Measurements from ENCODE around the gene GNAT1.

Gene GNAT1

DNA sequence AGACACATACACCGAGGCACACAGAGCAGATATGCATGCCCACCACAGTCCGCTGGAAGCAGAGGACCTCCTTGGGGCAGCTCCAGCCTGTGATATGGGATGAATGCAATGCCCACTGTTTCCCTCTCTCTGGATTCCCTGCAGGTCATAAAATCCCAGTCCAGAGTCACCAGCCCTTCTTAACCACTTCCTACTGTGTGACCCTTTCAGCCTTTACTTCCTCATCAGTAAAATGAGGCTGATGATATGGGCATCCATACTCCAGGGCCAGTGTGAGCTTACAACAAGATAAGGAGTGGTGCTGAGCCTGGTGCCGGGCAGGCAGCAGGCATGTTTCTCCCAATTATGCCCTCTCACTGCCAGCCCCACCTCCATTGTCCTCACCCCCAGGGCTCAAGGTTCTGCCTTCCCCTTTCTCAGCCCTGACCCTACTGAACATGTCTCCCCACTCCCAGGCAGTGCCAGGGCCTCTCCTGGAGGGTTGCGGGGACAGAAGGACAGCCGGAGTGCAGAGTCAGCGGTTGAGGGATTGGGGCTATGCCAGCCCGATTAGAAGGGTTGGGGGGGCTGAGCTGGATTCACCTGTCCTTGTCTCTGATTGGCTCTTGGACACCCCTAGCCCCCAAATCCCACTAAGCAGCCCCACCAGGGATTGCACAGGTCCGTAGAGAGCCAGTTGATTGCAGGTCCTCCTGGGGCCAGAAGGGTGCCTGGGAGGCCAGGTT, at the start of gene GNAT1:
Gene GNAT1 (plus strand): TSS at position 675 of the 725 bp plus-strand sequence. CDS start 116 bp downstream, outside the sequence.
- no peak for DNase-seq

DNA sequence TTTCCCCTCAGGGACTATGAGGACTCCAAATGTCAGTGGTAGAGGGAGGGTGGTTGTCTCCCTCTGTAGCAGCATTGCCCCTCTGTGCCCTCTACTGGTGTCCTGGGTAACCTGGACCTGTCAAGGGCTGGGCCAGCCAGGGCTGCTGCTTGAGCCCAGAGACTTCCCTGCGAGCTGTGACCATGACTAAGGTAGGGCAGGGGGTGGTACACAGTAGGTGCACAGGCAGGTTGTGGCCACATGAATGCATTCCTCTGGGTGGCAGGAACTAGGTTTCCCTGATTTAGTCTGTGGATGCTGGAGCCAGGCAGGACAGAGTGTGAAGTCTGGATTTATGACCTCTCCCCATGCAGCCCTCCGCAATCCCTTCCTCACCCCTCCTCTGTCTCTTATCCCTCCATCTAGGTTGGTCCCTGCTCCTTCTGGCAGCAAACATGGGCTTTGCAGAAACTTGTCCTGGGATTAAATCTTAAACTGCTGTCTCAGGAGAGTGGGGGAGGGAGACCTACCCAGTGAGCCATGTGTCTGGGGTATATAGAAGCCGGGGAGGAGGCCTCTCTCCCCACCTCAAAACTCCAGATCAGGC, 45.0 kb upstream of the GNAT1 start:
- no peak for DNase-seq

DNA sequence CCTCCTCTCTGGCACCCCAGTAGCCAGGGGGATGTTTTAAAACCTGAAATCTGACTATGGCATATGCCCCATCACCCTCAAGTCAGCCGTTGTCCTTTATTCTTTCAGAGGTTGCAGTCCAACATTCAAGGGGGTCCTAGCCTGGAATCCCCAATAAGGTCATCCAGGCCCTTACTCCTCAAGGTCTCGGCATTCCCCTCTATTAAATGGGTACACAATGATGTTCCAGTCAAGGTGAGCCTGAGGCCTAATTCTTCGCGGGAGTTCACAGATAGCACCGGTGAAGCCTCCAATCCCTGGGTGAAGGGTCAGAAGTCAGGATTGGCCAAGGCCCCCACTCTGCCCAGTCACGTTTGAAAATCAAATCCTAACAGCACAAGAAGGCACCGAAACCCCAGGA, 44.4 kb upstream of the GNAT1 start:
- DNase-seq, result no peak

DNA sequence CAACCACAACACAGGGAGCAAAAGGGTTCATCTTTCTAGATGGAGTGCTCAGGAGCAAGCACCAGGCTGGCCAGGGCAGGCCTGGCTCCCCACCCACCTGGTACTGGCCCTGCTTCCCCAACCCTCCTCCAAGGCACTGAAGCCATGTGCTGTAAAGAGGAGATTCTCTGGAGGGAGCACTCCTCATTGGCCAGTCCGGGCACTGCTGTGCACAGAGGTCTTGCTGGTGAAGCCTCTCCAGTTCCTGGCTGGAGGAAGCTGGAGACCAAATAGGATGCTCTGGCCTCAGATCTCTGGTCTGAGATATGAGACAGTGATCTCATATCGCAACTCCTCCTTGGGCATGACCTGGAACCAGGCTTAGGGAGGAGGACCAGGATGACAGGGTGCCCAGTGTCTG, 44.0 kb upstream of the GNAT1 start:
- no peak for DNase-seq

DNA sequence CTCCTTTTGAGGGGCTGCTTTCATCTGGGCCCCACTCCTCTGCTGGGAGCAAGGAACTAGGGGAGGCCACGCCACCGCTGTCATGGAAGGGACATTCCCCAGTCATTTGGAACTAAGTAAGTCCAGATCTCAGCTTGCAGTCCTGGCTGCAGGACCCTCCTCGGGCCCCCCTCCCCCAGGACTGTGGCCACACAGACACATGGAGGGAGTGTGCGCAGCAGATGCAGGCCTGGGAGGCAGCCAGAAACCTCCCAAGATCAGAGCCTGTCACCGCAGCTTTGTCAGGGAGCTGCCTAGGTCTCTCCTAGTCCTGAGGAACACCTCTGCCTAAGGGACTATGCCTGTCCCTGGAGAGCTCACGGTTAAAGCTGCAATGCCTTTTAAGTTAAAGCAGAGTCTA, 43.5 kb upstream of the GNAT1 start:
- DNase-seq, result no peak

DNA sequence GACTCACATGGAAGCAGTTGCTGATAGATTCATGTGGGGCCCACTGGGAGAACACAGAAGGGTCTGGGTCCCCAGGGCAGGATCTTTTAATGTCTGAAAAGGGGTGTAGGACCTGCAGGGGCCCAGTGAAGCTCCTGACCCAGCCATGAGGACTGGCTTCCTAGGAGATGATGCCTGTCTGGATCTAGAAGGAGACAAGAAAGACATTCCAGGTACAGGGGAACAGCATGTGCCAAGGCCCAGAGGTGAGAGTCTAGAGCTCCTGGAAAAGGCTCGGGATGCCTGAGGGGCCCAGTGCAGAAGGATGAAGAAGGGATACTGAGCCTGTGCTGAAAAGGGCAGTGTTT, 41.0 kb upstream of the GNAT1 start:
- no peak for DNase-seq

DNA sequence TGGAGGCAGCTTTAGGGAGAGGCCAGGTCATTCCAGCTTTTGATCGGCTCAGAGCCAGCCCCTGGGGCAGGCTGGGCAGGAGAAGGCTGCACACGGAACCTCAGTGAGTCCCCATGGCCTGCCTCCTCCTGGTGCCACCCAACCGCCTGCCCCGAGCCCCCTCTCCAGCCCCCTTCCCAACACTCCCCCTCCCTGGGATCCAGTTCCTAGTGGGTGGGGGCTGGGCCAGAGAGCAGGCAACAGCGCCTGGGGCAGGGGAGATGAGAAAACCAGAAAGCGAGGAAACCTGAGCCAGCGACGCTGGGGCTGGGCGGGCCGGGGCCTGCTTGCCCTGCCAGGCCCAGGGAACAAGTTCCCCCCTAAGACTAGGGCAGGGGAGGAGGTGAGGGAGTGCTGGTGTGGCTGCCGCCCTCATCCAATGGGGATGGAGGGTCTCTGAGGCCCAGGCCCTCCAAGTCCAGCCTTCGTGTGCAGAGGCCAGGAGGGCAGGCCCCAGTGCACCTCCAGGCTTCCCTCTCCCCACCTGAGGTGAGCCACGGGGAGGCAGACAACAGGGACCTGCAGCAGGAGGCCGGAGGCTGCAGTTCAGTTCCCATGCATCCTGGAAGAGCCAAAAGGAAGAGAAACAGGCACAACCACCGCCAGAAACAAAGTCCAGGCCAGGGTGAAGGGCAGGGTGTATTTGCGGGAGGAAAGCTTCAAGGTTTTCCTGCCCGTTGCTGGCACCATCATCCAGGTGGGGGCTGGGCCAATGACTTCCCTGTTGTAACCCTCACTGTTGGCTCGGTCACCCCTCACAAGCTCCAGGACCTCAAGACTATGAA, 40.3 kb upstream of the GNAT1 start:
- no peak for DNase-seq

DNA sequence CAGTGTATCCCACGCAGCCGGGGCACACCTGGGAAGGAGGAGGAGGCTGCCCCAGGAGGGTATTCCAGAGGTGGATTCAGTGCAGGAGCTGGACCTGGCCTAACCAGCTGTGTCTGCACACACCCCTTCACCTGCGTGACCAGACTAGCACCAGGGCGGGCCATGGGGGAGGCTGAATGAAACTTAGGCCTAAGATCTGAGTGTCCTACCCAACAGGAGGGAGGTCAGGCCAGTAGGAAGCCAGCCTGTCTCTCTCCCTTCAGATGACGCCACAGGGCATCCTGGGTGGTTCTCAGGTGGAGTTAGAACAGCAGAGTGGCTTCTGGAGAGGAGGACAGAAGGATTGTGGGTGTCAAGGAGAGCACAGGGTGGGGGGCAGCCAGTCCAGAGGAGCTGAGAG, 39.7 kb upstream of the GNAT1 start:
- DNase-seq, result no peak

DNA sequence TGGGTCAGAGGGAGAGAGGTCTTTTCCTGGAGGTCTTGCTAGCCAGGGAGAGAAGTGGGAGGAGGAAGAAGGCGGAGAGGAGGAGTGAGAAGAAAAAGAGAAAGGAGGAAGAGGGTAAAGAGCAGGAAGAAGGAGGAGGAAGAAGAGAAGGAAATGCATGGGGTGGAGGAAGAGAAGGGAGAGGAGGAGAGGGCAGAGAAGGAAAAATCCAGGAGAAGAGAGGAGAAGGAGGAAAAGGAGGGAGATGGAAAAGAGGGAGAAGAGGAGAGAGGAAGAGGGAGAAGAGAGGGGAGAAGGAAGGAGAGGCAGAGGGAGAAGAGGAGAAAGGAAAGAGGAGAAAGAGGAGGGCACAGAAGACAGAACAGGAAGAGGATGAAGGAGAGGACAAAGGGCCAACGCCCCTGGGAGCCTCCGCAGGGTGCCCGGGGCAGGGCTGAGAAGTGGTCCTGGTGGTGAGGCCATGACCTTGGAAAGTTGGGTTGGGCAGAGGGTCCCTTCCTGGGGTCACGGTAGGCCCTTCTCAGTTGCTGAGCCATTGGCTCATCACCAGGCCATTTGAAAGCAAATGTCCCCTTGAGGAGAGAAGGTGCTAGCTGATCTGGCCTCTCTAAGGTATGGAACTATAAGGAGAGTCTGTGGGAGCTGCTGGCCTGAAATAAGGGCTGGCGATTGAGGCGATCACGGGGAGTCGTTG, 37.5 kb upstream of the GNAT1 start:
- no peak for DNase-seq

DNA sequence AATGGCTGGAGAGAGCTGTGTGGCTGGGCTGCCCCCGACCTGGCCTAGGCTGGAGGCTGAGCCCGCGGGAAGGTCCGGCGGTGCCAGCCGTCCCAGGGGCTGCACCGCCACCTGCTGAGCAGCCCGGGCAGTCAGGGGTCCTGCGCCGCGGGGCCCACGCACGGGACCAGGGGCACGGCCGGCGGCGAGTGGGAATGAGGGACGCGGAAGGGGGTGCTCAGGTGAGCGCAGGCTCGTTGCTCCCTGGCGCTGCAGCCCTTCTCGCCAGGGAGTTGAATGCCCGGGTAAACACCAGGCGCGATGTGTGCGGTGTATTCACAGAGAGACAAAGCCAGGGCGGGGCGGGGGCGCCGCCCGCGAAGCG, 37.0 kb upstream of the GNAT1 start:
- no peak for DNase-seq

DNA sequence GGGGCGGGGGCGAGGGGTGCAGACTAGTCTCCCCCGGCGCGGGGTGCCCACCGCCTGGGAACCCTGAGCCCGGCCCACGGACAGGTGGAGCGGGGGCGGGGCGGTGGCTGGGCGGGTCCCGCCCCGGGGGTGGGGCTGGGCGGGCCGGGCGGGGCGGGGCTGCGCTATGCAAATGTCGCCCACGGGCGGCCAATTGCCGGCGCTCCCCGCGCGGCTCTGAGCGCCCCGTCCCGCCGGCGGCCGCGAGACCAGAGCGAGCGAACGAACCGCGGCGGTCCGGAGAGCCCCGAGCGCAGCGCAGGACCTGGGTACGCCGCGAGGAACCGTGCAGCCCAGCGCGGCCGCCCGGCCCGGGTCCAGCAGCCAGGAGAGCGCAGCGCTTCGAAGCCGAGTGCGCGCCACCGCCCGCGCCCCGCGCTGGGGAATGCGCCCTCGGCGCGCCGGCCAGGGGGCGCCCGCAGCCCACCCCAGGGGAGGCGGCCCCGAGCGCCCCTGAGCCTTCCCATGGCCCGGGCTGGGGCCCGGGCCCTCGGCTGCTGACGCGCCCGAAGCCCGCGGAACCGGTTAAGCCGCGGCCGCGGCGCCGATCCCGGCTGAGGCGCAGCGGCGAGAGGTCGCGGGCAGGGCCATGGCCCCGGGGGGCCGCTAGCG, 36.4 kb upstream of the GNAT1 start, which contains the start of gene SEMA3F:
Gene SEMA3F (plus strand): TSS at position 485 of the 651 bp plus-strand sequence. CDS start 4,299 bp downstream, outside the sequence.
- DNase-seq, result no peak

DNA sequence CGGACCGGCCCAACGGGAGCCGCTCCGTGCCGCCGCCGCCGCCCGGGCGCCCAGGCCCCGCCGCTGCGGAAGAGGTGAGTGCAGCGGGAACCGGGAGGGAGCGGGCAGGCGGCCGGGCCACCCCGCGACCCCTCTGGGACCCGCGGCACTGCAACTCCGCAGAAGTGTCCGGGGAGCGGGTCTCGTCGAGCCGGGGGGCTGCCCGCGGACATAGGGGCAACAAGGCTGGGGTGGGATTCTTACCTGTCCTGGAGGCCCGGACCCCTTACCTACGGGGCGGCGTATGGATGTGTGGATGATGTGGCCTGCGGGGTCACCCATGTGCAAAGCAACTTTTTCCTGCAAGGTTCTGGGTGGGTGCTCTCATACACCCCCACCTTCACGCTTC, 35.9 kb upstream of the GNAT1 start:
- DNase-seq, result no peak

DNA sequence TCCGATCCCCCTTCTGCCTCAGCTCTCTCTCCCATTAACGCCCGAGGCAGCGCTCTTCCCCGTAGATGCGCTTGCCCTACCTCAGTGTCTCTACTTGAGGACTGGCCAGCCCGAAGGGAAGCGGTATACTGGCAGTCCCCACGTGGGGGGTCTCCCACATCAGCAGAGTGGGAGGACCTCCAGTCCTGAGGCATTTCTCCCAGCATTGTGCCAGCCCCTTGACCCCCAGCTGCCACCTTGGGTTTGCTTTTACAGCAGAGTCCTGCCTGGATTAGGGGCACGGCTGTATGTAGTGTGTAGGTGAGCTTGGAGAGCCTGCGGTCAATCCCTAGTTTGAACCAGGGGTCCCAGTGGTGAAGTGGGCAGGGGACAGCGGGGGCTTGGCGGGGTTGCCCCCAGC, 35.5 kb upstream of the GNAT1 start:
- DNase-seq, result no peak

DNA sequence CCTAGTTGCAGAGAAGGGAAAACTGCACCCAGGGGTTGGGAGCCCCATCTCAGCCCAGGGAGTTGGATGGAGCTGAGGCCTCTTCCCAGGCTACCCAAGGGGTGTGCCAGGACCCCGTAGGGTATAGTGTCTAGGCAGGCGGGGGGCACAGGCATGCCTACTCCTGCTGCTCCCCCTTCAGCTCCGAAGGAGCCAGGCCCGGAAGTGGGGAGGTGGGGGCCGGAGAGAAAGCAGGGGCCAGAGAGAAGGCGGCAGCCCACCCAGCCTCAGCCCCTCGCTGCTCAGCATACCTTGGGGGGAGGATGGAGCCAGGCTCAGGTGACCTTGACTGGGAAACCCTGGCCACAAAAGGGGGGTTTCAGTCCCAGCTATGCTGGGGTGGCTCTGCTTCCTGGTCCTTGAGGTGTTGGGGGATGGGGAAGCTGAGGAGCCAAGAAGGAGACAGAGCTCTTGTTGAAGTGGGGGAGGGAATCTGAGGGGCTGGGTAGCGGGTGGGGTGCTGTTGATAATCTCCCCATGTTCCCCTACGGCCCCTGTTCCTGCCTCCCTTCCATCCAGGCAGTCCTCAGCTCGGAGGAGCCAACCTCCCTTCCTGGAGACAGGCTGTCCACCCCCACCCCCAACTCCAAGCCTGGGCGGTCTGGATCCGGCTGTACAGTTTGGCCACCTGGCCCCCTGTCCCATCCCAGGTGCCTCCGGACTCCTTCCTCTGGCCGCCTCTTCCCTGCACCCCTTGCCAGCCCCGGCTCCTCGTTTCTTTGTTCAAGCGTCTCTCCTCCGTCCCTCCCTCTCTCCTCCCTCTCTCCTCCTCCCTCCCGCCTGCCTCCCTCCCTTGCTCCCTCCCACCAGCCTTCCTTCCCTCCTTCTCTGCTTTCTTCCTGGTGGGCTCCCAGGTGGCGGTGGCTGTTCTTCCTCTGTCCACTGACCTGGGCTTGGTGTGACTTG, 34.6 kb upstream of the GNAT1 start:
- DNase-seq, result no peak

DNA sequence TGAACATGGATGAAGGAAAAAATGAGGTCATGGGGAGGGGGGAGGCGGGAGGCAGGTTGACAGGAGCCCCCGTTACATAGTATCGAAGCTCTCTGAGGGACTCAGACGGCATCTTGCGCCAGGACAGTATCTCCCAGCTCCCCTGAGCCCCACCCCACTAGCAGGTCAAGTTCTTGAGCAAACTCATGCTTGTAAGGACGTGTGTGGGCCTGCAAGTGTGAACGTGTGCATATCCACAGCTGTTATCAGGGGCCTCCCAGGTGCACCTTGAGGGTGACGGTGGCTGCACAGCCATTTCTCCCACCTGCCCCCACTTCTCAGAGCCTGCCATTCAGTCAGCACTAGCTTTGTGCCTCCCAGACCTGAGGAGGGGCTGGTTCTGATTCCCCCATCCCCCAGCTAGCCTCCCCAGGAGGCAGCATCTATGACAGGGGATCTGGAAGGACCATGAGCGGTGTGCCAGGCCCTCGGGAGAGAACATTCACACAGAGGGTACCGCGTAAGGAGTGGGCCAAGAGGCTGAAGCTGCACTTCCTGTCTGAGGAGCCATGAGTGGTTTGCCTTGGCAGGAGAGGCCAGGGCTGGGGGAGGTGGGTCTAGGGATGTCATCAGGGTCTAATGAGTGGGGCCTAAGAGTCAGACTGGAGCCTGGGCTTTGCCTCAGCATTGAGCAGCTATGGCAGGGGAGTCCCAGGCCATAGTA, 33.4 kb upstream of the GNAT1 start:
- no peak for DNase-seq

DNA sequence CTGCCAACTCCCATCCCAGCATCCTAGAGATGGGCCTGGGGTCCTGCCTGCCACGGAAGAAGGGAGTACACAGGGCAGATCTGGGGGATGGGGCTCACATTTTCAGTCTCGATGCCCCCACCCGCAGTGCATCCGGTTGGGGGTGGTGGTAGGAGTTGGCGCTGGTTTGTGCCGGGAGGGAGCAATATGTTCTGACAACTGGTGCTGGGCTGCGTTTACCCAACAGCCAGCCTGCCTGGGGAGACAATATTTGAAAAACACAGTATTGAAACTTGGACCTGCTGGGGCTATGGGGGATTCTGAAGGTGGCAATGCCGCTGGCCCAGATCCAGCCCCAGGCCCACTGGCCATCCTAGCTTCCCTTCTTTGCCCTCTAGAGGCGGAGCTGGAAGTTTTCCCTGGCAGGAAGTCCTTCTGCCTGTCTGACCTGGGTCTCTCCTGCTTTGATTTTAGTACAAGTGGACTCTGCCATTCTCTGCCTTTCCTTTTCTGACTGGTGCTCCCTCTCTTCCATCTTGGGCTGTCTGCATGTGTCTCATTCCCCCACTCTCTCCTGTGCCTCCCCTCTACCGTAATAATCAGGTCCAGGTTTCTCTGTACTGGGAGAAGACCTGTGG, 32.8 kb upstream of the GNAT1 start:
- DNase-seq, result no peak

DNA sequence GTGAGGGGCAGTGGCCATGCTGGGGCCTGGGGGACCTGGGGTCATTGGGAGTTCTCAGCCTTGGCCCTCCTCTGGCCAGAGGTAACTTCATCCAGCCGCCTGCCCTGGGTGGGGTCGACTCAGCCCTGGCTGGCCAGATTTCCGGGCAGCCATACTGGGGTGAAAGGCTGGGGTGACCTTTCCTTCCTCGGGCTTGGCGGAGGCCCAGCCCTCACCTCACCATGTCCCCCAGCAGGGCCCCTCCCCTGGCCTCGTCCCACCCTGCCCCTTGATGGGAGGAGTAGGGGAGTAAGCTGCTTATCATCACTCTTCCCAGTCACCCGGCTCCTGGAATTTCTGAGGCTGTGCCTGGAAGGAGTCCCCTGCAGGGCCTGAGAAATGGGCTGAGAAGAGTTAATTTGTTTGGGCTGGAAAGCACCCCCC, 30.8 kb upstream of the GNAT1 start:
- no peak for DNase-seq

DNA sequence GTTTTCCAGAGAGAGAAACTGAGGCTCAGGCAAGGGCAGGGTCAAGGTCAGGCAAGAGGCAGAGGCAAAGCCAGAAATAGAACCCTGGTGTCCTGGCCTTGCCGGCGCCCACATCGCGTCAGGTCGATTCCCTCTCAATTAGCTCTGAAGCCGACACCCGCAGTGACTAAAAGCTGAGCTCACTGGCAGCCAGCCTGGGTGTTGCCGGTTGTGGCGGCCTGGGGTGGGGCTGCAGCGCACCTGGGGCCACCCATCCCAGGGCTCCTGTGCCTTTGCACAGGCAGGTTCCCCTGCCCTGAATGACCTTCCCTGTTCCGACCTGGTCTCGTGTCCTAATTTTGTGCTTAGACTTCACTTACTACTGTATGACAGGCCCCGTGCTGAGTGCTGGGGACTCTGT, 30.1 kb upstream of the GNAT1 start:
- DNase-seq, result no peak

DNA sequence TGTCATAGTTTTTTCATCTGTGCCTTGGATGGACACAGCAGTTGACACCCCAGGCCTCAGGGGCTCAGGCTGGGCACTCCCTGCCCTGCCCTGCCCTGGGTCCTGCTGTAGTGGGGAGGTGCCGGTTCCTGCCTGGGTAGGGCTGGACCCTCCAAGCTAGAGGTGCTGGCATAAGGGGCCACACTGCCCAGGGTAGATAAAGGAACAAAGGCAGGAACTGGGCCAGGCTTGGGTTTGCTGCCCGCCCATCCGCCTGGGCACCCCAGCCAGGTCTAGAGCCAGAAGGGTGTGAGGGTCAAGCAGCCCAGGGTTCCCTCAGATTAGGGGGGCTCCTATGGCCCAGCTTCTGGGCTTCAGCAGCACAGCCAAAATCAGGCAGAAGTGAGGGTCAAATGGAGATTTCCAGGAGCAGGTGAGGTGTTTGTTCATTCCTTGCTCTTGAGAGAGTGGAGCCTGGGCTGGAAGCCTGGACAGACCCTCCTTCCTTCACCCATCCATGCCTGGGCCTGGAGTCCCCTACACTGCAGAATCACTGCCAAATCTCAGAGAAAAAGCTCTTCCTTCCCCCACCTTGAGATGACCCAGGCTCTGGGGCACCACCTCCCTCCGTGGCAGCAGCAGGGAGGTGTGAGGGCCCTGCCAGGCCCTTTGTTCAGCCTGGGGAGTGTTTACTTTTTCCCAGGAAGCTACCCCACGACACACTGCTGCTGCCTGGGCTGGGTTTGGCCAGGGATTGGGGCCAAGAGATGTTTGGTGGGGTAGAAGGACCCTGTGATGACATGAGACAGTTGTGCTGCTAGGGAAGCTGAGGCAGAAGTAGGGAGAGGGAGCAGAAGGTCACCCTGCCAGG, 29.2 kb upstream of the GNAT1 start:
- no peak for DNase-seq

Measured in NCI-H2107 (cell line).